NCI-H1105 (cell line): ENCODE results near the gene POMC.
A peak's percentile ranks its signal among the peaks of the same experiment; 100 is the strongest.
"Not testable (repeated sequence)": the region's sequence is repeated elsewhere in the genome, so short reads cannot be mapped to it uniquely, and the experiment has no call there.

Experiments
- DNase-seq: peaks from one replicate; lab custom pipeline; 2025; lab: John Stamatoyannopoulos, UW

The POMC gene

GRCh38 chr2:25176541-25177181, 8.3 kb upstream of the POMC start:
- DNase-seq = no peak

- no peak for DNase-seq
Measured at GRCh38 chr2:25176138-25176537, 7.8 kb upstream of the POMC start.

GRCh38 chr2:25174192-25174861, 5.9 kb upstream of the POMC start:
- no peak for DNase-seq

- DNase-seq = no peak
Measured at GRCh38 chr2:25173719-25174118, 5.3 kb upstream of the POMC start.

GRCh38 chr2:25170888-25171287, 2.5 kb upstream of the POMC start:
- no peak for DNase-seq

- no peak for DNase-seq
Measured at GRCh38 chr2:25169073-25169470, 692 bp upstream of the POMC start.

GRCh38 chr2:25165992-25166875, 2.1 kb downstream of the POMC start:
- peak; percentile 18 for DNase-seq

GRCh38 chr2:25164561-25164960, 3.8 kb downstream of the POMC start:
- DNase-seq = no peak

- DNase-seq = not testable (repeated sequence)
Measured at GRCh38 chr2:25162061-25162460, 6.3 kb downstream of the POMC start.

GRCh38 chr2:25161055-25161781, 7.2 kb downstream of the POMC start:
- DNase-seq = no peak

GRCh38 chr2:25160376-25160775, 8.0 kb downstream of the POMC start:
- DNase-seq = no peak

GRCh38 chr2:25159949-25160348, 8.4 kb downstream of the POMC start:
- no peak for DNase-seq

- no peak for DNase-seq
Measured at GRCh38 chr2:25158096-25158852, 10.1 kb downstream of the POMC start.

- DNase-seq = no peak
Measured at GRCh38 chr2:25155401-25155800, 13.0 kb downstream of the POMC start.

GRCh38 chr2:25151718-25152117, 16.7 kb downstream of the POMC start:
- DNase-seq = no peak

- not testable (repeated sequence) for DNase-seq
Measured at GRCh38 chr2:25150993-25151392, 17.4 kb downstream of the POMC start.

GRCh38 chr2:25149646-25150045, 18.7 kb downstream of the POMC start:
- DNase-seq = no peak

GRCh38 chr2:25146896-25147295, 21.5 kb downstream of the POMC start:
- DNase-seq = no peak

- no peak for DNase-seq
Measured at GRCh38 chr2:25145803-25146202, 22.6 kb downstream of the POMC start.

GRCh38 chr2:25141120-25141519, 27.3 kb downstream of the POMC start:
- DNase-seq = no peak

- DNase-seq = not testable (repeated sequence)
Measured at GRCh38 chr2:25140535-25140934, 27.8 kb downstream of the POMC start.
